Measurements from ENCODE around the gene SP100.

DNA sequence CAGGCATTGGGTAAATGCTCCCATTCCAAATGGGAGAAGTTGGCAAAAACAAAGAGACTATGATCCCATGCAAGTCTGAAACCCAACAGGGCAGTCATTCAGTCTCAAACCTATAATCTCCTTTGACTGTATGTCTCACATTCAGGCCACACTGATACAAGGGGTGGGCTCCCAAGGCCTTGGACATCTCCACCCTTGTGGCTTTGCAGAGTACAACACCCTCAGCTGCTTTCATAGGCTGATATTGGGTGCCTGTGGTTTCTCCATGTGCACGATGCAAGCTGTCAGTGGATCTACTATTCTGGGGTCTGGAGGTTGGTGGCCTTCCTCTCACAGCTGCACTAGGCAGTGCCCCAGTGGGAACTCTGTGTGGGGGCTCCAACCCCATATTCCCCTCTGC, 155.0 kb downstream of the SP100 start:
- TF ChIP-seq, protein P1, sequence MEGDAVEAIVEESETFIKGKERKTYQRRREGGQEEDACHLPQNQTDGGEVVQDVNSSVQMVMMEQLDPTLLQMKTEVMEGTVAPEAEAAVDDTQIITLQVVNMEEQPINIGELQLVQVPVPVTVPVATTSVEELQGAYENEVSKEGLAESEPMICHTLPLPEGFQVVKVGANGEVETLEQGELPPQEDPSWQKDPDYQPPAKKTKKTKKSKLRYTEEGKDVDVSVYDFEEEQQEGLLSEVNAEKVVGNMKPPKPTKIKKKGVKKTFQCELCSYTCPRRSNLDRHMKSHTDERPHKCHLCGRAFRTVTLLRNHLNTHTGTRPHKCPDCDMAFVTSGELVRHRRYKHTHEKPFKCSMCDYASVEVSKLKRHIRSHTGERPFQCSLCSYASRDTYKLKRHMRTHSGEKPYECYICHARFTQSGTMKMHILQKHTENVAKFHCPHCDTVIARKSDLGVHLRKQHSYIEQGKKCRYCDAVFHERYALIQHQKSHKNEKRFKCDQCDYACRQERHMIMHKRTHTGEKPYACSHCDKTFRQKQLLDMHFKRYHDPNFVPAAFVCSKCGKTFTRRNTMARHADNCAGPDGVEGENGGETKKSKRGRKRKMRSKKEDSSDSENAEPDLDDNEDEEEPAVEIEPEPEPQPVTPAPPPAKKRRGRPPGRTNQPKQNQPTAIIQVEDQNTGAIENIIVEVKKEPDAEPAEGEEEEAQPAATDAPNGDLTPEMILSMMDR (IDR thresholded peaks at IDR 0.05): no peak
- no peak for TF ChIP-seq POLR2A (IDR thresholded peaks at IDR 0.05)

All from uterus (tissue), 2 donors.